Right atrium auricular region (tissue), 2 donors: Measurements from ENCODE around the gene PSORS1C1. TPM values are rescaled to one million over a fixed set of nuclear protein-coding genes. Genes with fewer than 3 reads are reported as not detected.
A peak's percentile ranks its signal among the peaks of the same experiment; 100 is the strongest.

Experiments
- DNase-seq: peaks from one replicate; pipeline ENCODE4 v3.0.0-alpha.2; 2019; ENCODE audit warnings: low spot score
- H3K27ac ChIP-seq, 2 donors: fragments of 200-600 bp; sonication (generic); 1 replicate in 1 of 2; 2 replicates in 1 of 2; pipeline ENCODE4 v1.5.1; 2016 to 2019
- H3K27me3 ChIP-seq, 2 donors: fragments of 200-600 bp; sonication (generic); one replicate each; pipeline versions ENCODE4 v1.5.1 to v1.6.0; 2017 to 2019
- H3K36me3 ChIP-seq: fragments of 200-600 bp; sonication (generic); one replicate; pipeline ENCODE4 v1.5.1; 2016
- H3K4me1 ChIP-seq, 2 donors: fragments of 200-600 bp; sonication (generic); one replicate each; pipeline versions ENCODE4 v1.5.1 to v1.6.0; 2017 to 2019
- H3K4me3 ChIP-seq, 2 donors: fragments of 200-600 bp; sonication (generic); 1 replicate in 1 of 2; 2 replicates in 1 of 2; pipeline ENCODE4 v1.5.1; 2017 to 2019; ENCODE audit warnings: mild to moderate bottlenecking in 1 of 2, moderate library complexity in 1 of 2
- H3K9me3 ChIP-seq, 2 donors: fragments of 200-600 bp; sonication (generic); one replicate each; pipeline ENCODE4 v1.5.1; 2019
- CTCF ChIP-seq, 2 donors: fragments of 200-600 bp; sonication (generic); IDR thresholded peaks; one replicate each; pipeline ENCODE4 v1.5.1; 2019; ENCODE audit warnings: antibody characterized with exemption in 2 of 2
- total RNA-seq, 2 donors: library from RNA; depleted of rRNA; stranded (reverse); fragments of >200 nt; gene quantifications; one replicate each; pipeline ENCODE4 v1.1.0, GENCODE V29; 2016

Gene PSORS1C1
- total RNA-seq, 2 donors from 2014 or later, result 0.33 to 1.5 TPM

DNA sequence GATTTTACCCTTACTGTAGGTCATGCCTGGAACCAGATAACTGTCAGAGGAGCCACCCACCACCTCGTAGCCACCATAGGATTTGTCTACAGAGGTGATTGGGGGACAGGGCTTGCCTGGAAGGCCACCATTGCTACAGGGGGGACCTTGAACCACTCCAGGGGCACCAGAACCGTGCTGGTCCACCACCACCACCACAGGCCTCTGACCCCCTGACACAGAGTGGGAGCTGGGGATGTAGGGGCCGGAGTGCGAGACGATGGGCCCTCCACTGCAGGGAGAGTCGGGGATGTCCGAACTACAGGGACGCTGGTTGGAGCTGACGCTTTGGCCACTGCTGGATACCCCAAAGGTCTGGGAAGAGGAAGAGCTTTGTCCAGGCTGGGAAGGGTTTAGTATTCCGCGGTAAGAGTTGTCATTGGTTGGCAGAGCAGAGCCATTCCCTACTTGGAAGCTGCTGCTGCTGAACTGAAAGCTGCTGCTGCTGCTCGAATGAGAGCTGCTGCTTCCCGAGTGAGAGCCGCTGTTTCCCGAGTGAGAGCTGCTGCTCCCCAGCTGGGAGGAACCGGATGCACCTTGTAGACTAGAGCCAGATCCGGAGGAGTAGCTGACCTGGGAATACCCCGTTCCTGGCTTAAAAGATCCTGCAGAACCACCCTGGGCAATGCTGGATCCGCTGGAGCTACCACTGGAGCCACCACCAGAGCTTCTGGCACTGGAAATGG, 2.2 kb downstream of the PSORS1C1 start:
- Histone ChIP-seq H3K36me3 (no peaks in the 10 kb centered on the region), H3K4me3 (peak overlapping the region in 1 of 2 donors; percentile 35), H3K4me1 (peaks cover 0 to 31% of the 10 kb centered on the region in 2 donors), H3K27ac (peak overlapping the region in 1 of 2 donors; percentile 49), H3K9me3 (no peaks in the 10 kb centered on the region), H3K27me3 (no peaks in the 10 kb centered on the region)
- DNase-seq, result peak; percentile 66
- TF ChIP-seq CTCF (IDR thresholded peaks at IDR 0.05), result no peak

GRCh38 chr6:31118178-31118577, 3.6 kb downstream of the PSORS1C1 start:
- Histone ChIP-seq H3K27ac (no peak overlapping the region), H3K36me3 (no peaks in the 10 kb centered on the region), H3K4me3 (no peak overlapping the region), H3K27me3 (no peaks in the 10 kb centered on the region), H3K4me1 (peaks cover 0 to 39% of the 10 kb centered on the region in 2 donors), H3K9me3 (no peaks in the 10 kb centered on the region)
- no peak for DNase-seq
- no peak for TF ChIP-seq CTCF (IDR thresholded peaks at IDR 0.05)

DNA sequence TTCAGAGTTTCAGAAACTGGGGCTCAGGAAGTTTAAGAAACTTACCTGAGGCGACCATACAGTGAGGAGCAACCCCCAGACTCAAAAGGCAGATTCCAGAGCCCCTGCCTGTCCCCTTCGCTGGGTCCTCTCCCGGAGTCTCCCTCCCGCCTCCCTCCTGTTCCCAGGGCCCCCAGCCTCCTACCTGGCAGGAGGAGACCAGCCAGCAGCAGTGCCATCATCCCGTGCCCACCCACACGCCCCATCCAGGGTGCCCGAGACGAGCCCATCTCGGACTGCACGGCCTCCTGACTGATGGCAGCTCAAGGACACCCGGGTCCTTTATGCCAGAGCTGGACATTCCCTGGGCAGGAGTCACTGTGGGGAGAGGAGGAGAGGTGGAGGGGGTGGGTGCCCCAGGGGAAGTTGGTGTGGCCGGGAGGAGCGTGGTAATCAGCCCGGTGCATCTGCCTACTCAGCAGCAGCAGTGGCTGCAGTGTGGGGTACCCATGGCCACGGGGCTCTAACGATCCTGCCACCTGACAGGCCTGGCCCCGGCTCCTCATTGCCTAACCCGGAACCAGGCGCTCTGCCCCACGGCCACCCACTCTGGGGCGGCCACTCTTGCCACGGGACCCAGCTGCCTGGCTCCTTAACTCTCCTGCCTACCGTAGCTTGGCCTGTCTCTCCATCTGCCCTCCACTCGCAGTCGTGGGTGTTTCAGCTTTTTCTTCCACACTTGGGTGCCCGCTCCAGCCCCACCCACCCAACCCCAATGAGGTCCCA, 5.7 kb downstream of the PSORS1C1 start, which contains the start of gene CDSN:
CDSN (minus strand) TSS at position 296 of the 765 bp plus-strand sequence; CDS start at position 269, 27 bp downstream.
- no peak for DNase-seq
- Histone ChIP-seq H3K4me1 (peaks cover 0 to 34% of the 10 kb centered on the region in 2 donors), H3K4me3 (no peak within 1 kb of the TSS), H3K27ac (no peak within 1 kb of the TSS), H3K9me3 (no peaks in the 10 kb centered on the region), H3K27me3 (no peaks in the 10 kb centered on the region), H3K36me3 (no peaks in the 10 kb centered on the region)
- no peak for TF ChIP-seq CTCF (IDR thresholded peaks at IDR 0.05)

DNA sequence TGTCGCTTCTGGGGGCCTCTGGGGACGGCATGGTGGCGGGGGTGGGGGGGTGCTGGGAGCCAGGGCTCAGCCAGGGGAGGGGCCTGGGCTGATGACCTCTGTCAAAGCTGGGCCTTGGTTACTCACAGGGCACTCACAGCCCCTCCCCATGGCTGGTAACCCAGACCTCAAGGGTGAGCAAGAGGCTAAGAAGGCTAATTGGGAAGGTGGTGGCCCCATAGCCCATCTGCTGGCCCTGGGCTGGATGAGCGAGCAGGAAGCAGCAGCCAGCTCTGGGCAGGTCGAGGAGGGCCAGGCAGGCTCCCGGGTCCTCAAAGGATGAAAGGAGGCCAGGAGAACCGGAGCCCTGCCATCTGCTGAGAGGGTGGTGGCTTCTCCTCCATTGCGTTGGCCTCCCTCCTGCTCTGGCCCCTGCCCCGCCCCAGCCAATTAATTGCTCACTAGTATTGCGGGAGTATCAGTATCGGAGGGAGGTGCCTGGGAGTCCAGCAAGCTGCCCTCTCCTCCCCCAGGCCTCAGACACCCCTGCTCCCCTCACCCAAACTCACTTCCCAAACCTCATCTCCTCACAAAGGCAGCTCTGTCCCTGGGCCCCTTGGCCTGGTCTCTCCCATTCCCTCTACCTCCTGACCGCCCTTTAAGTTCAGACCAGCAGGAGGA, 6.7 kb downstream of the PSORS1C1 start:
- TF ChIP-seq CTCF (IDR thresholded peaks at IDR 0.05), result no peak
- Histone ChIP-seq H3K4me1 (peaks cover 0 to 40% of the 10 kb centered on the region in 2 donors), H3K4me3 (no peak overlapping the region), H3K27ac (no peak overlapping the region), H3K9me3 (no peaks in the 10 kb centered on the region), H3K36me3 (no peaks in the 10 kb centered on the region), H3K27me3 (no peaks in the 10 kb centered on the region)
- no peak for DNase-seq

DNA sequence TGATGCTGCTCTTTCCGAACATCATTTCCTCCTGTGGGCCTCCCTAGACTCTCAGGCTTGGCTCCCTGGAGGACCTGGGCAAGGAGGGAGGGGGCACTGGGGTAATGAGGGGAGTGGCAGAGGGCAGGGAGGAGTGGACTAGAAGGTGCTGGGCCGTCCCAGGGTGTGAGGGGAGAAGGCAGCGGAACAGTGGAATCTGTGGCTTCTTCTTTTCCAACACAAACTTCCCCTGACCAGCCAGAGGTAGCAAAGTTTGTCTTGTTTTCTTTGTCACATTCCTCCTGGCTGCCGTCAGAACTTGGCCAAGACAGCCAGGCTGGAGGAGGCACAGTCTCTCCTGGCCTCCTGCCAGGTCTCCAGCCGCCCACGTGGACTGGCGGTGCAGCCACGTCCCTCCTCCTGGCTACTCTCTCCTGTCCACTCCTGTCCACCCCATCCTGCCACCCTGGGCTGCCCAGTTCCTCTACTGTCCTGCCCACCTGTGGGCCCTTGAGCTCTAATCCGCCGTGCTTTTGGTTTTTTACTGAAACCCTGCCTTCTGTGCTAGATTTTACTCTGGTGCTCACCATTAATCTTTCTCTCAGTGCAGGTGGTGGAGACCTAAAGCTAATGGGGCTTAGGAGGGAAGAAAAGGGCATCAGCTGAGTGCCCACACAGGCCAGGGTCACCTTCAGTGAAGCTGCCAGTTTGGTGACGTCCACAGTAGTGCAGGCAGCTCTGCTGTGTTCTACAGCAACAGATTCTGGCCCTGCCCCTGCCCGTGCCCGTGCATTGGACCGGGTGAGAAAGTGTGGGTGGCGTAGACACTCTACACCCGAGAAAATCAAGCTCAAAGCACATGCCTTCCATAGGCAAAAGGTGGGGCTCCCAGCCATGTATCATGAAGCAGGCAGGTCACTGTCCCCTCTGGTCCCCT, 8.4 kb downstream of the PSORS1C1 start:
- H3K27me3 ChIP-seq, result no peaks in the 10 kb centered on the region
- DNase-seq, result peak; percentile 79
- H3K9me3 ChIP-seq, result no peaks in the 10 kb centered on the region
- no peak overlapping the region for H3K4me3 ChIP-seq
- H3K36me3 ChIP-seq, result no peaks in the 10 kb centered on the region
- peaks cover 0 to 37% of the 10 kb centered on the region in 2 donors for H3K4me1 ChIP-seq
- H3K27ac ChIP-seq, result peak overlapping the region; percentile 48 to 54
- no peak for TF ChIP-seq CTCF (IDR thresholded peaks at IDR 0.05)
